ENCODE results near the gene CFAP47. TPM values are rescaled to one million over a fixed set of nuclear protein-coding genes. Genes with fewer than 3 reads are reported as not detected.
A peak's percentile ranks its signal among the peaks of the same experiment; 100 is the strongest.
"Not testable (repeated sequence)": the region's sequence is repeated elsewhere in the genome, so short reads cannot be mapped to it uniquely, and the experiment has no call there.

The CFAP47 gene
- under 1 TPM in 1 of 4 donors, not detected in 3; 0.14 TPM for total RNA-seq

- H3K9me3 ChIP-seq, result no peaks in the 10 kb centered on the region
- WGBS, 2 donors (ENCODE audit: low coverage in 1 of 2), result 42% methylated on average over 35 of the region's 38 CpGs; no CpG with 5 or more reads in 1 of the 2 donors
- H3K36me3 ChIP-seq, result no peaks in the 10 kb centered on the region
- intact Hi-C loops (cut with DNase I; ENCODE audit: low total_unique reads), result no loop called here
- H3K4me1 ChIP-seq, result no peaks in the 10 kb centered on the region
- H3K4me3 ChIP-seq, result peak within 1 kb of the TSS in 3 of 4 donors; percentile 9 to 29 (median 16)
- in situ Hi-C loops (cut with MboI; ENCODE audit: low pct_ligation_motif_present in 1 of 4, low pct_unique_long_range_greater_than_20kb in 1 of 4, low sequenced_read_pairs in 3 of 4), result no loop called here
- no peaks in the 10 kb centered on the region for H3K27me3 ChIP-seq
- H3K27ac ChIP-seq, result no peak within 1 kb of the TSS
- peak; percentile 12 for DNase-seq
- TF ChIP-seq, protein P1, sequence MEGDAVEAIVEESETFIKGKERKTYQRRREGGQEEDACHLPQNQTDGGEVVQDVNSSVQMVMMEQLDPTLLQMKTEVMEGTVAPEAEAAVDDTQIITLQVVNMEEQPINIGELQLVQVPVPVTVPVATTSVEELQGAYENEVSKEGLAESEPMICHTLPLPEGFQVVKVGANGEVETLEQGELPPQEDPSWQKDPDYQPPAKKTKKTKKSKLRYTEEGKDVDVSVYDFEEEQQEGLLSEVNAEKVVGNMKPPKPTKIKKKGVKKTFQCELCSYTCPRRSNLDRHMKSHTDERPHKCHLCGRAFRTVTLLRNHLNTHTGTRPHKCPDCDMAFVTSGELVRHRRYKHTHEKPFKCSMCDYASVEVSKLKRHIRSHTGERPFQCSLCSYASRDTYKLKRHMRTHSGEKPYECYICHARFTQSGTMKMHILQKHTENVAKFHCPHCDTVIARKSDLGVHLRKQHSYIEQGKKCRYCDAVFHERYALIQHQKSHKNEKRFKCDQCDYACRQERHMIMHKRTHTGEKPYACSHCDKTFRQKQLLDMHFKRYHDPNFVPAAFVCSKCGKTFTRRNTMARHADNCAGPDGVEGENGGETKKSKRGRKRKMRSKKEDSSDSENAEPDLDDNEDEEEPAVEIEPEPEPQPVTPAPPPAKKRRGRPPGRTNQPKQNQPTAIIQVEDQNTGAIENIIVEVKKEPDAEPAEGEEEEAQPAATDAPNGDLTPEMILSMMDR (IDR thresholded peaks at IDR 0.05), result no peak
- TF ChIP-seq POLR2A (IDR thresholded peaks at IDR 0.05) (no peak), EP300 (IDR thresholded peaks at IDR 0.05; ENCODE audit: low read depth) (no peak), POLR2AphosphoS5 (IDR thresholded peaks at IDR 0.05) (no peak)
These were observed at the start of gene CFAP47 for GRCh38 chrX:35919536-35920309. TSS of gene CFAP47 (plus strand) at chrX:35919734. CDS start at chrX:35919800, 66 bp downstream.

- intact Hi-C loops (cut with DNase I; ENCODE audit: low total_unique reads), result no loop called here
- TF ChIP-seq POLR2A (IDR thresholded peaks at IDR 0.05), result no peak
- TF ChIP-seq, protein P1 (IDR thresholded peaks at IDR 0.05), result no peak
- no peak for TF ChIP-seq EP300 (IDR thresholded peaks at IDR 0.05; ENCODE audit: low read depth)
- no peak for TF ChIP-seq POLR2AphosphoS5 (IDR thresholded peaks at IDR 0.05)
- Histone ChIP-seq H3K4me1 (no peaks in the 10 kb centered on the region), H3K4me3 (no peak overlapping the region), H3K27ac (no peak overlapping the region), H3K9me3 (no peaks in the 10 kb centered on the region), H3K27me3 (no peaks in the 10 kb centered on the region), H3K36me3 (no peaks in the 10 kb centered on the region)
- in situ Hi-C loops (cut with MboI; ENCODE audit: low pct_ligation_motif_present in 1 of 4, low pct_unique_long_range_greater_than_20kb in 1 of 4, low sequenced_read_pairs in 3 of 4), result loop anchor here in 1 of 4 donors (25.0 kb wide), 1 partner anchor 982 kb away; no protein-coding TSS in a partner anchor
- DNase-seq, result no peak
- WGBS, 2 donors (ENCODE audit: low coverage in 1 of 2), result 14 to 43% methylated on average over 1 to 2 of the region's 2 CpGs
These were observed 38.9 kb upstream of the CFAP47 start for GRCh38 chrX:35880601-35881000.

DNA sequence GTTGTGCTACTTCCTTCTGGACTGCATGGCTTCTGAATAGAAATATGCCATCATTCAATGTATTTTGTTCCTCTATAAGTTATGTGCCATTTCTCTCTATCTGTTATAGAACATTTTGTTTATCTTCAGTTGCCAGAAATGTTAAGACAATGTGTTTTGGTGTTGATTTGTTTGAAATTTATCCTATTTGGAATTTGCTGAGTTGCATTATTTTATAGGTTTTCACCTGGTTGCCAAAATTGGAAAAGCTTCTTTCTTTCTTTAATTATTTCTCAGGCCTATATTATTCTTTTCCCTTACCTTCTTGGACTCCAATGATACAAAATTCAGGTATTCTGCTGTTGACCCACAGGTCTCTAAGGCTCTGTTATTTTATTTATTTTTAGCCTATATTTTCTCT, 33.4 kb upstream of the CFAP47 start:
- H3K27ac ChIP-seq, result no peak overlapping the region
- intact Hi-C loops (cut with DNase I; ENCODE audit: low total_unique reads), result no loop called here
- no peaks in the 10 kb centered on the region for H3K27me3 ChIP-seq
- in situ Hi-C loops (cut with MboI; ENCODE audit: low pct_ligation_motif_present in 1 of 4, low pct_unique_long_range_greater_than_20kb in 1 of 4, low sequenced_read_pairs in 3 of 4), result loop anchor here in 1 of 4 donors (25.0 kb wide), 1 partner anchor 976 kb away; no protein-coding TSS in a partner anchor
- no peaks in the 10 kb centered on the region for H3K4me1 ChIP-seq
- H3K36me3 ChIP-seq, result no peaks in the 10 kb centered on the region
- no peak overlapping the region for H3K4me3 ChIP-seq
- DNase-seq, result no peak
- no peaks in the 10 kb centered on the region for H3K9me3 ChIP-seq
- TF ChIP-seq, protein P1 (IDR thresholded peaks at IDR 0.05), result no peak
- no peak for TF ChIP-seq POLR2AphosphoS5 (IDR thresholded peaks at IDR 0.05)
- no peak for TF ChIP-seq POLR2A (IDR thresholded peaks at IDR 0.05)

- H3K36me3 ChIP-seq, result no peaks in the 10 kb centered on the region
- TF ChIP-seq POLR2A (IDR thresholded peaks at IDR 0.05), result no peak
- no peak for TF ChIP-seq EP300 (IDR thresholded peaks at IDR 0.05; ENCODE audit: low read depth)
- TF ChIP-seq POLR2AphosphoS5 (IDR thresholded peaks at IDR 0.05), result no peak
- TF ChIP-seq, protein P1 (IDR thresholded peaks at IDR 0.05), result peak in 4 of 5 experiments; percentile 48 to 55 (median 50)
- no peaks in the 10 kb centered on the region for H3K4me1 ChIP-seq
- H3K27me3 ChIP-seq, result no peaks in the 10 kb centered on the region
- no peak overlapping the region for H3K4me3 ChIP-seq
- H3K9me3 ChIP-seq, result no peaks in the 10 kb centered on the region
- no peak overlapping the region for H3K27ac ChIP-seq
- 54% methylated on average over 9 of the region's 9 CpGs; no CpG with 5 or more reads in 1 of the 2 donors for WGBS, 2 donors (ENCODE audit: low coverage in 1 of 2)
- peak; percentile 38 for DNase-seq
- intact Hi-C loops (cut with DNase I; ENCODE audit: low total_unique reads), result no loop called here
- in situ Hi-C loops (cut with MboI; ENCODE audit: low pct_ligation_motif_present in 1 of 4, low pct_unique_long_range_greater_than_20kb in 1 of 4, low sequenced_read_pairs in 3 of 4), result loop anchor here in 1 of 4 donors (25.0 kb wide), 1 partner anchor 972 kb away; no protein-coding TSS in a partner anchor
These were observed 28.8 kb upstream of the CFAP47 start for GRCh38 chrX:35890699-35891098.

DNA sequence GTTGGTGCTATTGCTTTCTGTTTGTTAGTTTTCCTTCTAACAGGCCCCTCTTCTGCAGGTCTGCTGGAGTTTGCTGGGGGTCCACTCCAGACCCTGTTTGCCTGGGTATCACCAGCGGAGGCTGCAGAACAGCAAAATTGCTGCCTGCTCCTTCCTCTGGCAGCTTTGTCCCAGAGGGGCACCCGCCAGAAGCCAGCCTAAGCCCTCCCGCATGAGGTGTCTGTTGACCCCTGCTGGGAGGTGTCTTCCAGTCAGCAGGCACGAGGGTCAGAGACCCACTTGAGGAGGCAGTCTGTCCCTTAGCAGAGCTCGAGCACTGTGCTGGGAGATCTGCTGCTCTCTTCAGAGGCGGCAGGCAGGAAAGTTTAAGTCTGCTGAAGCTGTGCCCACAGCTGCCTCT, 67.3 kb downstream of the CFAP47 start:
- H3K27me3 ChIP-seq; H3K9me3 ChIP-seq; DNase-seq; H3K4me3 ChIP-seq; H3K27ac ChIP-seq; intact Hi-C loops (cut with DNase I; ENCODE audit: low total_unique reads); H3K36me3 ChIP-seq; H3K4me1 ChIP-seq; in situ Hi-C loops (cut with MboI; ENCODE audit: low pct_ligation_motif_present in 1 of 4, low pct_unique_long_range_greater_than_20kb in 1 of 4, low sequenced_read_pairs in 3 of 4): not testable (repeated sequence)
- 85% methylated on average over 6 of the region's 6 CpGs; no CpG with 5 or more reads in 1 of the 2 donors for WGBS, 2 donors (ENCODE audit: low coverage in 1 of 2)
